GM19467 (cell line): ENCODE data around the gene TUBA3D.
A peak's percentile ranks its signal among the peaks of the same experiment; 100 is the strongest.
"Not testable (repeated sequence)": the region's sequence is repeated elsewhere in the genome, so short reads cannot be mapped to it uniquely, and the experiment has no call there.

Experiments
- ATAC-seq: cut with Tn5 transposase; IDR thresholded peaks from one replicate; pipeline ENCODE4 v1.9.1; 2021; ENCODE audit warnings: mild to moderate bottlenecking, moderate library complexity; ENCODE audit not compliant: unreplicated experiment

Gene TUBA3D

GRCh38 chr2:131511969-131512870 lies 36.3 kb downstream of the TUBA3D start:
- not testable (repeated sequence) for ATAC-seq

GRCh38 chr2:131514408-131515166 lies 38.7 kb downstream of the TUBA3D start:
- ATAC-seq: peak; percentile 55

GRCh38 chr2:131515235-131515634 lies 39.3 kb downstream of the TUBA3D start:
- ATAC-seq: not testable (repeated sequence)

- no peak for ATAC-seq
Measured at GRCh38 chr2:131516011-131516410, 40.1 kb downstream of the TUBA3D start.

GRCh38 chr2:131516621-131517020 lies 40.7 kb downstream of the TUBA3D start:
- not testable (repeated sequence) for ATAC-seq

- ATAC-seq: no peak
Measured at GRCh38 chr2:131517106-131517831, 41.4 kb downstream of the TUBA3D start.

GRCh38 chr2:131517856-131518255 lies 41.9 kb downstream of the TUBA3D start:
- not testable (repeated sequence) for ATAC-seq

GRCh38 chr2:131518531-131518930 lies 42.6 kb downstream of the TUBA3D start:
- ATAC-seq: not testable (repeated sequence)

GRCh38 chr2:131519466-131519865 lies 43.5 kb downstream of the TUBA3D start:
- no peak for ATAC-seq

GRCh38 chr2:131519871-131520470 lies 44.1 kb downstream of the TUBA3D start:
- ATAC-seq: not testable (repeated sequence)

GRCh38 chr2:131520526-131520925 lies 44.6 kb downstream of the TUBA3D start:
- ATAC-seq: no peak

- ATAC-seq: not testable (repeated sequence)
Measured at GRCh38 chr2:131521524-131521923, 45.6 kb downstream of the TUBA3D start.

GRCh38 chr2:131521961-131522781 lies 46.3 kb downstream of the TUBA3D start:
- no peak for ATAC-seq

GRCh38 chr2:131525256-131525655 lies 49.3 kb downstream of the TUBA3D start:
- not testable (repeated sequence) for ATAC-seq

- ATAC-seq: peak; percentile 89
Measured at GRCh38 chr2:131527131-131528001, 51.4 kb downstream of the TUBA3D start, which contains the start of gene CCDC74A. CCDC74A (plus strand) TSS chr2:131527888; CDS start chr2:131527971, 83 bp downstream.

- peak; percentile 62 for ATAC-seq
Measured at GRCh38 chr2:131528981-131529863, 53.3 kb downstream of the TUBA3D start.

GRCh38 chr2:131529864-131530445 lies 54.0 kb downstream of the TUBA3D start:
- not testable (repeated sequence) for ATAC-seq
